ENCODE results near the gene TMEM18. TPM values are rescaled to one million over a fixed set of nuclear protein-coding genes. Genes with fewer than 3 reads are reported as not detected.

TMEM18 gene
- total RNA-seq, 1 experiment from 2014 or later: 49.6 TPM

- DNase-seq (ENCODE audit: low read depth, low spot score) (no peak), ATAC-seq (no peak)
- H3K9me3 ChIP-seq (ENCODE audit: control insufficient read depth, insufficient read depth, low read depth, low read length): peaks cover 6% of the 10 kb centered on the region; the same call in 1 of the 2 replicates
- intact Hi-C loops (cut with micrococcal nuclease; ENCODE audit: unreplicated experiment) (no loop called here), in situ Hi-C loops (cut with HindIII; ENCODE audit: low pct_unique_long_range_greater_than_20kb, low sequenced_read_pairs) (no loop called here)
- no peak overlapping the region for H3K4me3 ChIP-seq (ENCODE audit: low read depth in 2 of 2, low read length in 2 of 2)
- POLR2A ChIA-PET: no interaction called here
- CTCF ChIA-PET: no interaction called here
- H3K36me3 ChIP-seq (ENCODE audit: control insufficient read depth, insufficient read depth, low read length): no peaks in the 10 kb centered on the region
- BruUV-seq (replicated peaks): no TSS peak
- H3K4me1 ChIP-seq (ENCODE audit: control insufficient read depth, insufficient read depth, low read length): peaks cover 9% of the 10 kb centered on the region
- no peak overlapping the region for H3K27ac ChIP-seq (ENCODE audit: low read length)
- no peaks in the 10 kb centered on the region for H3K27me3 ChIP-seq (ENCODE audit: control insufficient read depth, insufficient read depth, low read length)
- TF ChIP-seq CTCF (IDR thresholded peaks at IDR 0.05): no peak
- no peak for TF ChIP-seq SIN3A (IDR thresholded peaks at IDR 0.05; ENCODE audit: borderline replicate concordance, insufficient read depth, low read depth, low read length)
- TF ChIP-seq POLR2AphosphoS5 (IDR thresholded peaks at IDR 0.05; ENCODE audit: low read depth, low read length): no peak
- no peak for TF ChIP-seq TCF7L2 (IDR thresholded peaks at IDR 0.05; ENCODE audit: low read depth, low read length)
- TF ChIP-seq, protein P1, sequence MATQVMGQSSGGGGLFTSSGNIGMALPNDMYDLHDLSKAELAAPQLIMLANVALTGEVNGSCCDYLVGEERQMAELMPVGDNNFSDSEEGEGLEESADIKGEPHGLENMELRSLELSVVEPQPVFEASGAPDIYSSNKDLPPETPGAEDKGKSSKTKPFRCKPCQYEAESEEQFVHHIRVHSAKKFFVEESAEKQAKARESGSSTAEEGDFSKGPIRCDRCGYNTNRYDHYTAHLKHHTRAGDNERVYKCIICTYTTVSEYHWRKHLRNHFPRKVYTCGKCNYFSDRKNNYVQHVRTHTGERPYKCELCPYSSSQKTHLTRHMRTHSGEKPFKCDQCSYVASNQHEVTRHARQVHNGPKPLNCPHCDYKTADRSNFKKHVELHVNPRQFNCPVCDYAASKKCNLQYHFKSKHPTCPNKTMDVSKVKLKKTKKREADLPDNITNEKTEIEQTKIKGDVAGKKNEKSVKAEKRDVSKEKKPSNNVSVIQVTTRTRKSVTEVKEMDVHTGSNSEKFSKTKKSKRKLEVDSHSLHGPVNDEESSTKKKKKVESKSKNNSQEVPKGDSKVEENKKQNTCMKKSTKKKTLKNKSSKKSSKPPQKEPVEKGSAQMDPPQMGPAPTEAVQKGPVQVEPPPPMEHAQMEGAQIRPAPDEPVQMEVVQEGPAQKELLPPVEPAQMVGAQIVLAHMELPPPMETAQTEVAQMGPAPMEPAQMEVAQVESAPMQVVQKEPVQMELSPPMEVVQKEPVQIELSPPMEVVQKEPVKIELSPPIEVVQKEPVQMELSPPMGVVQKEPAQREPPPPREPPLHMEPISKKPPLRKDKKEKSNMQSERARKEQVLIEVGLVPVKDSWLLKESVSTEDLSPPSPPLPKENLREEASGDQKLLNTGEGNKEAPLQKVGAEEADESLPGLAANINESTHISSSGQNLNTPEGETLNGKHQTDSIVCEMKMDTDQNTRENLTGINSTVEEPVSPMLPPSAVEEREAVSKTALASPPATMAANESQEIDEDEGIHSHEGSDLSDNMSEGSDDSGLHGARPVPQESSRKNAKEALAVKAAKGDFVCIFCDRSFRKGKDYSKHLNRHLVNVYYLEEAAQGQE (IDR thresholded peaks at IDR 0.05; ENCODE audit: insufficient read depth in 1 of 2, low read depth in 2 of 2, low read length in 1 of 2): no peak
Measured at GRCh38 chr2:694906-695510, 17.8 kb upstream of the TMEM18 start.

DNA sequence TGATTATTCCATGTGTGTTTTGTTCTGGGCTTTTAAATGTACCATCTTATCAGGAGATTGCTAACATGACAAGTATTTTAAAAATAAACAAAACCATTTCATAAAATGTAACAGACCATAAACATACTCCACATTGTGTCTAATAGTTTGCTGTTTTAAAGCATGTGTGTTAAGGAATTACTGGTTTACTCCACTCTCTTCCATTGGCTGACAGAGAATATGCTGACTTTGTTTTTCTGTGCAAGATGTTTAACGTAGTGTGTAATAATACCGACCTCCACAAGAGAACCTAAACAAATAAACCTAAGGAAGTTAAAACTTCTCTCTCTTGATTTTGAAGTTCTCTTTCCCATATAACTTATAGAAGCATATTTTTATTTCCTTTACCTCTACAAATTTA, 17.0 kb upstream of the TMEM18 start:
- in situ Hi-C loops (cut with HindIII; ENCODE audit: low pct_unique_long_range_greater_than_20kb, low sequenced_read_pairs) (no loop called here), intact Hi-C loops (cut with micrococcal nuclease; ENCODE audit: unreplicated experiment) (no loop called here)
- no peak for ATAC-seq
- Histone ChIP-seq H3K9me3 (ENCODE audit: control insufficient read depth, insufficient read depth, low read depth, low read length) (no peaks in the 10 kb centered on the region), H3K4me1 (ENCODE audit: control insufficient read depth, insufficient read depth, low read length) (peaks cover 9% of the 10 kb centered on the region), H3K27ac (ENCODE audit: low read length) (no peak overlapping the region), H3K4me3 (ENCODE audit: low read depth in 2 of 2, low read length in 2 of 2) (no peak overlapping the region), H3K27me3 (ENCODE audit: control insufficient read depth, insufficient read depth, low read length) (no peaks in the 10 kb centered on the region), H3K36me3 (ENCODE audit: control insufficient read depth, insufficient read depth, low read length) (no peaks in the 10 kb centered on the region)
- DNase-seq (ENCODE audit: low read depth, low spot score): no peak
- CTCF ChIA-PET: no interaction called here
- no TSS peak for BruUV-seq (replicated peaks)
- POLR2A ChIA-PET: no interaction called here
- TF ChIP-seq SIN3A (IDR thresholded peaks at IDR 0.05; ENCODE audit: borderline replicate concordance, insufficient read depth, low read depth, low read length): no peak
- TF ChIP-seq TCF7L2 (IDR thresholded peaks at IDR 0.05; ENCODE audit: low read depth, low read length): no peak
- no peak for TF ChIP-seq CTCF (IDR thresholded peaks at IDR 0.05)
- no peak for TF ChIP-seq POLR2AphosphoS5 (IDR thresholded peaks at IDR 0.05; ENCODE audit: low read depth, low read length)
- TF ChIP-seq, protein P1 (IDR thresholded peaks at IDR 0.05; ENCODE audit: insufficient read depth in 1 of 2, low read depth in 2 of 2, low read length in 1 of 2): no peak
